GM19035 (cell line): Measurements from ENCODE around the gene CMSS1.

Experiments
- ATAC-seq: cut with Tn5 transposase; IDR thresholded peaks from one replicate; pipeline ENCODE4 v1.9.1; 2021; ENCODE audit not compliant: unreplicated experiment

The CMSS1 gene

GRCh38 chr3:99928771-99929744, 111.4 kb downstream of the CMSS1 start:
- ATAC-seq = no peak

GRCh38 chr3:99929745-99930139, 112.1 kb downstream of the CMSS1 start:
- ATAC-seq = no peak

GRCh38 chr3:99931059-99931458, 113.4 kb downstream of the CMSS1 start:
- no peak for ATAC-seq

GRCh38 chr3:99933971-99934750, 116.5 kb downstream of the CMSS1 start:
- no peak for ATAC-seq

GRCh38 chr3:99934975-99935797, 117.5 kb downstream of the CMSS1 start:
- ATAC-seq = no peak

- no peak for ATAC-seq
These were observed 120.7 kb downstream of the CMSS1 start for GRCh38 chr3:99938270-99938911.

GRCh38 chr3:99939876-99940275, 122.2 kb downstream of the CMSS1 start:
- ATAC-seq = no peak

GRCh38 chr3:99940350-99940749, 122.7 kb downstream of the CMSS1 start:
- no peak for ATAC-seq

GRCh38 chr3:99941211-99941610, 123.5 kb downstream of the CMSS1 start:
- ATAC-seq = no peak

- ATAC-seq = no peak
These were observed 126.5 kb downstream of the CMSS1 start for GRCh38 chr3:99943931-99944761.

GRCh38 chr3:99945328-99945995, 127.8 kb downstream of the CMSS1 start:
- no peak for ATAC-seq

GRCh38 chr3:99947356-99947755, 129.7 kb downstream of the CMSS1 start:
- ATAC-seq = no peak

- ATAC-seq = no peak
These were observed 130.9 kb downstream of the CMSS1 start for GRCh38 chr3:99948467-99949089.

GRCh38 chr3:99949956-99950670, 132.5 kb downstream of the CMSS1 start:
- ATAC-seq = no peak

GRCh38 chr3:99950921-99951320, 133.3 kb downstream of the CMSS1 start:
- no peak for ATAC-seq

- no peak for ATAC-seq
These were observed 134.0 kb downstream of the CMSS1 start for GRCh38 chr3:99951701-99952100.

- ATAC-seq = no peak
These were observed 134.6 kb downstream of the CMSS1 start for GRCh38 chr3:99952306-99952705.

GRCh38 chr3:99953596-99953995, 135.9 kb downstream of the CMSS1 start:
- no peak for ATAC-seq
